ENCODE results near the gene ANAPC16. TPM values are rescaled to one million over a fixed set of nuclear protein-coding genes. Genes with fewer than 3 reads are reported as not detected.

The ANAPC16 gene
- total RNA-seq, 1 donor from 2014 or later: 80.0 TPM

Other genes with a start within 250 kb of the ANAPC16 start
- gene SPOCK2, start 127.5 kb upstream of the ANAPC16 start, total RNA-seq: 139 and 142 TPM in 2 replicates
- 29.8 and 33.5 TPM in 2 replicates for gene ASCC1, start 264 bp downstream of the ANAPC16 start, total RNA-seq
- 178 and 183 TPM in 2 replicates for gene DDIT4, start 57.9 kb downstream of the ANAPC16 start, total RNA-seq
- gene DNAJB12, start 138.9 kb downstream of the ANAPC16 start, total RNA-seq: 32.4 and 38.0 TPM in 2 replicates

Measured in activated T-helper 1 cell treated with anti-CD3 and anti-CD28 coated beads, Interleukin-12 subunit alpha, Interleukin-12 subunit beta, Interleukin-2, Interleukin-4 antibody, amounts not matched to agents 30 ng/mL and 10 ng/mL and 1 ng/mL, durations not matched to agents 14 hours and 24 hours and 36 hours (primary cell).